IMR-90 (cell line): ENCODE data around the gene FOXO3. TPM values are rescaled to one million over a fixed set of nuclear protein-coding genes. Genes with fewer than 3 reads are reported as not detected.

Experiments used
- ATAC-seq: fragments of 200-7000 bp; cut with Tn5 transposase; 2 replicates; pipeline ENCODE4 v1.9.1; 2020; ENCODE audit warnings: low read depth, mild to moderate bottlenecking, moderate library complexity
- BruUV-seq: library from RNA; stranded (reverse); fragments of 400-500 nt; replicated peaks from 2 replicates; lab custom pipeline; 2021; lab: Mats Ljungman, UMichigan
- CTCF ChIA-PET: fragments of 300-600 bp; formaldehyde crosslinking; extraction: SDS; loops from one replicate; lab custom pipeline; 2021; ENCODE audit warnings: antibody characterized with exemption; lab: Yijun Ruan, JAX
- POLR2A ChIA-PET: fragments of 300-600 bp; sonication (Branson Sonifier 250); formaldehyde crosslinking; loops from one replicate; lab custom pipeline; 2022; ENCODE audit warnings: antibody characterized with exemption; ENCODE audit not compliant: unreplicated experiment; lab: Charles Lee
- DNase-seq: peaks from one replicate; pipeline ENCODE4 v3.0.0; 2013
- H2AFZ ChIP-seq: replicated peaks from 2 replicates; pipeline ENCODE3; 2013; ENCODE audit warnings: low read length, mild to moderate bottlenecking; ENCODE audit not compliant: poor library complexity
- H2AK5ac ChIP-seq: 2 replicates; pipeline ENCODE4 v1.6.1; 2013; ENCODE audit warnings: low read depth, low read length, inconsistent platforms
- H2AK9ac ChIP-seq: replicated peaks from 2 replicates; pipeline ENCODE3; 2013; ENCODE audit warnings: mild to moderate bottlenecking, low read depth, low read length, moderate library complexity; ENCODE audit not compliant: poor library complexity
- H2BK120ac ChIP-seq: 2 replicates; pipeline ENCODE4 v1.6.1; 2013; ENCODE audit warnings: low read depth, low read length, inconsistent platforms
- H2BK15ac ChIP-seq: 3 replicates; pipeline ENCODE4 v1.6.1; 2013; ENCODE audit warnings: low read depth, low read length, inconsistent platforms
- H2BK20ac ChIP-seq: 2 replicates; pipeline ENCODE4 v1.6.1; 2013; ENCODE audit warnings: low read depth, mild to moderate bottlenecking, inconsistent platforms, low read length, moderate library complexity
- H2BK5ac ChIP-seq: 2 replicates; pipeline ENCODE4 v1.6.1; 2013; ENCODE audit warnings: mild to moderate bottlenecking, low read depth, low read length, inconsistent platforms; ENCODE audit not compliant: poor library complexity, severe bottlenecking
- H3K14ac ChIP-seq: replicated peaks from 2 replicates; pipeline ENCODE4 v1.6.1; 2013; ENCODE audit warnings: low read depth, low read length, inconsistent platforms
- H3K18ac ChIP-seq: 2 replicates; pipeline ENCODE4 v1.6.1; 2013; ENCODE audit warnings: low read depth, low read length, control low read depth
- H3K23ac ChIP-seq: 2 replicates; pipeline ENCODE4 v1.6.1; 2013; ENCODE audit warnings: low read depth, low read length, inconsistent platforms
- H3K27ac ChIP-seq: 2 replicates; pipeline ENCODE4 v1.5.1; 2013; ENCODE audit warnings: mild to moderate bottlenecking, control low read depth, low read length; ENCODE audit not compliant: insufficient read depth
- H3K27me3 ChIP-seq: 2 replicates; pipeline ENCODE4 v1.6.1; 2013; ENCODE audit warnings: low read length; ENCODE audit not compliant: control insufficient read depth, insufficient read depth
- H3K36me3 ChIP-seq: 2 replicates; pipeline ENCODE4 v1.6.1; 2013; ENCODE audit warnings: low read length, mixed read lengths; ENCODE audit not compliant: control insufficient read depth, insufficient read depth
- H3K4ac ChIP-seq: 2 replicates; pipeline ENCODE4 v1.6.1; 2013; ENCODE audit warnings: low read depth, low read length, inconsistent platforms
- H3K4me1 ChIP-seq: 2 replicates; pipeline ENCODE4 v1.6.1; 2013; ENCODE audit warnings: low read length, mixed read lengths; ENCODE audit not compliant: control insufficient read depth, insufficient read depth
- H3K4me2 ChIP-seq: 2 replicates; pipeline ENCODE4 v1.6.1; 2013; ENCODE audit warnings: low read depth, mild to moderate bottlenecking, control low read depth, low read length, moderate library complexity
- H3K4me3 ChIP-seq: 2 replicates; pipeline ENCODE4 v1.5.1; 2013; ENCODE audit warnings: low read depth, mild to moderate bottlenecking, control low read depth, low read length, moderate library complexity; ENCODE audit not compliant: insufficient read depth
- H3K56ac ChIP-seq: 2 replicates; pipeline ENCODE4 v1.6.1; 2013; ENCODE audit warnings: low read length, inconsistent platforms; ENCODE audit not compliant: insufficient read depth; ENCODE audit errors: extremely low read depth
- H3K79me1 ChIP-seq, 2 experiments: 2 replicates each; pipeline ENCODE4 v1.6.1; 2013; ENCODE audit warnings: low read length in 2 of 2, inconsistent platforms in 1 of 2, low read depth in 1 of 2
- H3K9ac ChIP-seq: 2 replicates; pipeline ENCODE4 v1.6.1; 2013; ENCODE audit warnings: low read depth, low read length, control low read depth
- H3K9me1 ChIP-seq: 2 replicates; pipeline ENCODE4 v1.6.1; 2013; ENCODE audit warnings: low read length, inconsistent platforms; ENCODE audit not compliant: insufficient read depth
- H3K9me3 ChIP-seq: 2 replicates; pipeline ENCODE4 v1.6.1; 2013; ENCODE audit warnings: low read length; ENCODE audit not compliant: control insufficient read depth, insufficient read depth
- H4K20me1 ChIP-seq: 2 replicates; pipeline ENCODE4 v1.6.1; 2013; ENCODE audit warnings: low read length, inconsistent platforms; ENCODE audit not compliant: insufficient read depth
- H4K5ac ChIP-seq: 2 replicates; pipeline ENCODE4 v1.6.1; 2013; ENCODE audit warnings: mild to moderate bottlenecking, low read depth, low read length, control low read depth
- H4K8ac ChIP-seq, 2 experiments: 2 replicates each; pipeline ENCODE4 v1.6.1; 2013; ENCODE audit warnings: low read depth in 2 of 2, low read length in 2 of 2, control low read depth in 1 of 2, inconsistent platforms in 1 of 2
- H4K91ac ChIP-seq: 2 replicates; pipeline ENCODE4 v1.6.1; 2013; ENCODE audit warnings: low read depth, low read length, inconsistent platforms; ENCODE audit not compliant: insufficient read depth
- BHLHE40 ChIP-seq: fragments of 150-350 bp; IDR thresholded peaks from 2 replicates; pipeline ENCODE4 v1.6.1; 2016; ENCODE audit warnings: mild to moderate bottlenecking, low read depth, low read length
- CEBPB ChIP-seq: IDR thresholded peaks from 2 replicates; pipeline ENCODE4 v1.6.1; 2012; ENCODE audit warnings: low read depth, low read length, improper control_type of control experiment
- CHD1 ChIP-seq: IDR thresholded peaks from 2 replicates; pipeline ENCODE4 v1.6.1; 2012; ENCODE audit warnings: low read depth, low read length, improper control_type of control experiment
- CTCF ChIP-seq: conservative IDR thresholded peaks from 2 replicates; pipeline ENCODE4 v1.5.1; 2012; ENCODE audit warnings: mild to moderate bottlenecking, low read depth, low read length, improper control_type of control experiment
- ELK1 ChIP-seq: fragments of 150-350 bp; IDR thresholded peaks from 2 replicates; pipeline ENCODE4 v1.6.1; 2016; ENCODE audit warnings: low read depth, mild to moderate bottlenecking, low read length, moderate library complexity, borderline replicate concordance
- FOS ChIP-seq: fragments of 150-350 bp; IDR thresholded peaks from 2 replicates; pipeline ENCODE4 v1.6.1; 2016; ENCODE audit warnings: low read depth, low read length
- MAFK ChIP-seq: IDR thresholded peaks from 2 replicates; pipeline ENCODE4 v1.6.1; 2012; ENCODE audit warnings: low read depth, low read length, improper control_type of control experiment
- MAZ ChIP-seq: IDR thresholded peaks from 2 replicates; pipeline ENCODE4 v1.6.1; 2012; ENCODE audit warnings: low read depth, mild to moderate bottlenecking, low read length, improper control_type of control experiment, moderate library complexity, borderline replicate concordance
- MXI1 ChIP-seq: IDR thresholded peaks from 2 replicates; pipeline ENCODE4 v1.6.1; 2012; ENCODE audit warnings: low read depth, mild to moderate bottlenecking, low read length, moderate library complexity, borderline replicate concordance
- POLR2A ChIP-seq: IDR thresholded peaks from 2 replicates; pipeline ENCODE4 v1.6.1; 2012; ENCODE audit warnings: mild to moderate bottlenecking, low read depth, low read length
- RCOR1 ChIP-seq: IDR thresholded peaks from 2 replicates; pipeline ENCODE4 v1.6.1; 2012; ENCODE audit warnings: mild to moderate bottlenecking, low read length, improper control_type of control experiment; ENCODE audit not compliant: insufficient replicate concordance
- SMC3 ChIP-seq: fragments of 150-350 bp; IDR thresholded peaks from 2 replicates; pipeline ENCODE4 v1.6.1; 2016; ENCODE audit warnings: low read depth, mild to moderate bottlenecking, antibody characterized with exemption, low read length, moderate library complexity
- USF2 ChIP-seq: fragments of 150-350 bp; IDR thresholded peaks from 2 replicates; pipeline ENCODE4 v1.6.1; 2017; ENCODE audit warnings: mild to moderate bottlenecking, antibody characterized with exemption, low read length, low read depth
- WGBS, 2 experiments: methylation state at CpG; one replicate each; pipeline versions ENCODE4 v1.1.5 to v1.1.7; 2013; ENCODE audit warnings: missing lambda C conversion rate in 2 of 2; ENCODE audit not compliant: insufficient read length in 1 of 2; ENCODE audit errors: extremely low coverage in 2 of 2; 5-methylcytosine and 5-hydroxymethylcytosine counted together
- dilution Hi-C: fragments of 300-500 bp; cut with HindIII; formaldehyde crosslinking; loops from one replicate; pipeline ENCODE4 v1.14.3; 2018; ENCODE audit warnings: low sequenced_read_pairs; ENCODE audit not compliant: unreplicated experiment
- in situ Hi-C: fragments of 300-500 bp; cut with MboI; formaldehyde crosslinking; loops from 3 replicates; pipeline ENCODE4 v1.14.3; 2019; ENCODE audit warnings: low sequenced_read_pairs, inconsistent platforms, mixed read lengths
- intact Hi-C: fragments of 100-400 bp; cut with micrococcal nuclease; formaldehyde crosslinking; loops from 2 replicates; pipeline ENCODE4 v1.10.0; 2022
- polyA plus RNA-seq, 3 experiments: library from polyadenylated mRNA; depleted of rRNA; stranded (reverse); fragments of >200 nt; gene quantifications; 2 replicates each; pipeline ENCODE4 v1.2.3, GENCODE V29; 2012; ENCODE audit warnings: low replicate concordance in 1 of 3
- total RNA-seq: library from RNA; depleted of rRNA; stranded (reverse); fragments of >200 nt; gene quantifications from 2 replicates; pipeline ENCODE4 v1.2.3, GENCODE V29; 2012

FOXO3 gene
- total and polyA plus RNA-seq, 2 of the 4 experiments (the other 2 are of a cell fraction): 17.5 to 38.7 TPM

GRCh38 chr6:108558372-108559096 is 2.2 kb upstream of the FOXO3 start:
- Histone ChIP-seq H2BK20ac (peak overlapping the region; percentile 2; the same call in 1 of the 2 replicates), H2AFZ (peak overlapping the region; percentile 95), H2AK5ac (peak overlapping the region; percentile 44), H3K79me1 (peaks cover 0 to 24% of the 10 kb centered on the region in 2 experiments; a peak in 2 of 4 replicates), H4K20me1 (peaks cover 18% of the 10 kb centered on the region), H3K23ac (peak overlapping the region; percentile 68), H2AK9ac (peak overlapping the region; percentile 93), H4K5ac (peak overlapping the region; percentile 58), H3K4me2 (peak overlapping the region; percentile 83), H3K4me1 (peaks cover 12% of the 10 kb centered on the region), H4K8ac (peak overlapping the region; percentile 64 to 79; a peak in 3 of 4 replicates), H3K4me3 (peak overlapping the region; percentile 79), H3K14ac (peak overlapping the region; percentile 77), H3K4ac (peak overlapping the region; percentile 53), H3K56ac (peak overlapping the region; percentile 84), H3K9me3 (no peaks in the 10 kb centered on the region), H3K27me3 (no peaks in the 10 kb centered on the region), H4K91ac (peak overlapping the region; percentile 76), H3K27ac (peak overlapping the region; percentile 94), H3K9me1 (peaks cover 9% of the 10 kb centered on the region), H2BK5ac (peak overlapping the region; percentile 91), H3K18ac (peak overlapping the region; percentile 68), H3K36me3 (peaks cover 5% of the 10 kb centered on the region; the same call in 1 of the 2 replicates), H2BK120ac (peak overlapping the region; percentile 59), H2BK15ac (peak overlapping the region; percentile 79; the same call in 1 of the 3 replicates), H3K9ac (peak overlapping the region; percentile 94)
- DNase-seq (peak; percentile 99), ATAC-seq (peak; percentile 55)
- intact Hi-C loops (loop anchor here (5.0 kb wide), 3 partner anchors 334 to 824 kb away; partner anchors contain the start of gene CD164), in situ Hi-C loops (no loop called here), dilution Hi-C loops (no loop called here)
- WGBS, 2 experiments: 2% methylated on average over 19 of the region's 58 CpGs; no CpG with 5 or more reads in 1 of the 2 experiments
- CTCF ChIA-PET: interaction anchor here (0.8 kb wide), 1 partner anchor 516 kb away, joined by 4 read pairs; no protein-coding TSS in a partner anchor
- POLR2A ChIA-PET: interaction anchor here (0.6 to 0.7 kb wide), 3 partner anchors 312 to 1485 kb away, joined by 3 to 8 read pairs (median 3); no protein-coding TSS in a partner anchor
- no TSS peak for BruUV-seq
- TF ChIP-seq CTCF (no peak), BHLHE40 (peak; percentile 91), RCOR1 (no peak), USF2 (peak; percentile 63; the same call in 1 of the 2 replicates), MAZ (peak; percentile 84; the same call in 1 of the 2 replicates), MAFK (peak; percentile 78), CEBPB (peak; percentile 44), FOS (0 out of 2 replicates have a peak, but pooled peaks have one; percentile 46), ELK1 (no peak), MXI1 (no peak), SMC3 (0 out of 2 replicates have a peak, but pooled peaks have one; percentile 28), POLR2A (no peak), CHD1 (no peak)
